ENCODE measurements around the gene ASF1A.
A peak's percentile ranks its signal among the peaks of the same experiment; 100 is the strongest.

Gene ASF1A

DNA sequence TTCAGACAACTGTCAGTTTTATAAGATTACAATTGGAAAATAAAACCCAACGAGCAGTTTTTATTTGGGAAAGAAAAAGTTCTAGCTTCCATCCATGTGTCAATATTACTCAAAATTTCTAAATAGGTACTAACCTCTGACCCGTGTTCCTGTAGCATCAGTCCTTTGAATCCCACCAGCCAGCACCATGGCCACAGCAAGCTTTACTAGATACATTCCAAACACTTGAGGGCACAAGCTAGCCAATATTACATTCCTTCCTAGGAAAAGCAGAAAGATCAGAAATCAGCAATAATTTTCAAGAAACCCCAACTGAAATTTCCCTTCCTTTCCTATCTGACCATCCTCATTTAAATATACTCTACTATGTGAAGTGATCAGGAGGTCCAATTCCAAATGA, 19.2 kb downstream of the ASF1A start:
- DNase-seq (ENCODE audit: low read depth): no peak

DNA sequence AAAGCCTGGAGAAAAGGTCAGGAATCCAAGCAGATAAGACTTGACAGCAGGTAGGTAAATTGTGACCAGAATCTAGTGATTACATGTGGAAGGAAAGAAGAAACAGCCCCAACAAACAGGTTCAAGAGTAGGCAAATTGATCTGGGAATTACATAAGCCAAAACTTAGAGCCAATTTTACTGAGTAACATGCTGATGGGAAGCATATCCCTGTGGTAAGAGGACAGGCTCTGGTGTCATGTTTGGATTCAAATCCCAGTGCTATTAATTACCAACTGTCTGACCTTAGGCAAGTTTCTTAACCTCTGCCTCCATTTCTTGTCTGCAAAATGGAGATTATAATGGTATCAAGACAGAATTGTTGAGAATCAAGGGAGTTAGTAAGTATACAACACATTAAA, 20.6 kb downstream of the ASF1A start:
- DNase-seq (ENCODE audit: low read depth): no peak

DNA sequence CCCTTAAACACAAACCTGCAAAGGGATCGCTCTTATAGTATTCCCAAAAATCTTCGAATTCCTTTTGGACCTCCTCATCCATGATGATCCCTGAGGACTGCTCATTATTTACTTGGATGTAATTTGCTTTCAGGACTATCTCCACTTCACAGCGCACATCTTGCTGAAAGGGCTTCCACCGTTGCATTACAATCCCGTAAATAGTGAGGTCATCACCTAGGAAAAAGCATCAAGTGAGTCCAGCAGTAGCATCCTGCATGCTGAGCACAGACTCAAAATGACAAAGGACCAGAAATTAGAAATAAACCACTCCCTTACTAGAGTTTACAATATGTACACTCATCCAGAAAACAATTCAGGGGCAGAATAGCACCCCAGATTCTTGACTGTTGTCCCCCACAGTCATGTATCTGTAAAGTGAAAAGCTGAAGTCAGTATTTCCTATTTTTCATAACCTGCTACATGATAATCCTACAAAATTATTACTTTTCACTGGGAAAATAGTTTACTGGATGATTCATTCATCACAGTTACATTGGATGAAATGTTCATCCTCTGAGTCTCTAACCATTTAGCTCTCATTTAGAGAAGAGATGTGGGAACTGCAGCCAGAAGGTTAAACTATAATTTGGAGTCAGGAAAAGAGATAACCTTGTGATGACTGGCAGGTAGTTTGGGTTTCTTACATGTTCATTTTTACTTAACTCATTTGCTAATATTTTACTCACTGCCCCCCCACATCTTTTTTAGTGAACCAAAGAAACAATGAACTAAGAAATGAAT, 23.8 kb downstream of the ASF1A start:
- no peak for DNase-seq (ENCODE audit: low read depth)

DNA sequence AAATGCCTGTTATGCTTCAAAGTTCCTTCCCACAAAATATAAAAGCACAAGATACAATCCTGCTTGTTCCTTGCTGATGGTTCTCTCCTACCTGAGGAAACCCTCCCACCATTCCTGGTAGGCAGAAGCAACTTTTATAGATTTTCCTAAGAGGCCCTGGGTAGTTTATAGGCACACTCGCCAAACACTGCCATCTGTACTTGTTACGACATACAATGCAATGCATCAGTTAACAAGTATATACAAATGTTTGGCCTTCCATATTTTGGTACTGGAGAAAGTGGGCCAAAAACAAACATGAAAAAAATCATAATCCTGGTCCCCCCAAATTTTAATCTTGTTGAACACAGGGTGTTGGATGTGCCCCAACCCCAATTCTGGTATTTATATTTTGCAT, 24.4 kb downstream of the ASF1A start:
- DNase-seq (ENCODE audit: low read depth): no peak

DNA sequence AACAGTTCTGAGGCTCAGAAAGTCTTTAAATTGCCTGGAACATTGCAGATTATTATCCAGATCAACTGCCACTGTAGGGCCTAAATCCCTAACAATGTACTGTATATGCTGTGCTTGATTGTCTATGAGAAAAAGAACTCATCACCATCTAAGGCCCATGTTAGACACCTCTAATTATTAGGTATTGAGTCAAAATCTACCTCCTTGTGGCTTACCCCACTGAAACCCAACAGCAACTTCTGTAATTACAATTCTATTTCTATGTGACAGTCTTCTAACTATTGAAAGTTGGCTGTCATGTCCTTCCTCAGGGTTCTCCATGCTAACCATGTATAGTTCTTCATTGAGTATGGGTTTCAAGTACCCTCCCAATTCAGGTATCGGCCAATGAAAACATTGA, 27.1 kb downstream of the ASF1A start:
- DNase-seq (ENCODE audit: low read depth): no peak

DNA sequence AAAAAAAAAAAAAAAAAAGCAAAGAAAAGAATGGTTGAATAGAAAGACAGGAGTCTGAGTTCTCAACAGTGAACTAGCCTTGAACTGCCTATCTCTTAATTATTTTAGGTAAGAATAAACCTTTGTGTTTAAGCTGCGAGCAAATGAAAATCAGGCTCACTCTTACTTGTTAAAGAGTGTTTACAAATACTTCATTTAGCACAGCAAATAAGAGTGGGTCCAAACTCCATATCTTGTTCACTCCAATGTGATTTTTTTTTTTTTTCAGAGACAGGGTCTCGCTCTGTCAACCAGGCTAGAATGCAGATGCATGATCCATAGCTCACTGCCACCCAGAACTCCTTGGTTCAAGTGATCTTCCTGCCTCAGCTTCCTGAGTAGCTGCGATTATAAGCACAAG, 29.1 kb downstream of the ASF1A start:
- no peak for DNase-seq (ENCODE audit: low read depth)

DNA sequence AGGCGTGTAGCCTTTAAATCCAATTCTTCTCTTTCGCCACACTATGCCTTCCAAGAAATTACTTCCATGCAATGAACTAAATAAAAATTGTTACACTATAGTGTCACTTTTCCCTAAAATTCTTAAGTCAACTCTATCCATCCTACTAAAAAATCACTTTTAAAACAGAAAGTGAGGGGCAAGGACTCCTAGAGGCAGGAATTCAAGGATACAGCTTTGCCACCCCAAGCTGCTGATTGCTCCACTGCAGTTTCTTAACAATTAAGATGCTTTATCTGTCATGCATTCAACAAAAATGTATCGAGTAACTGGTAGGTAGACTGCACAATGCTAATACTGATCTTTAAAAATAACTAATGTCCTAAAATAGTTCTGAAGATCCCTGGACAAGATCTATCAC, 36.7 kb downstream of the ASF1A start:
- DNase-seq (ENCODE audit: low read depth): no peak

DNA sequence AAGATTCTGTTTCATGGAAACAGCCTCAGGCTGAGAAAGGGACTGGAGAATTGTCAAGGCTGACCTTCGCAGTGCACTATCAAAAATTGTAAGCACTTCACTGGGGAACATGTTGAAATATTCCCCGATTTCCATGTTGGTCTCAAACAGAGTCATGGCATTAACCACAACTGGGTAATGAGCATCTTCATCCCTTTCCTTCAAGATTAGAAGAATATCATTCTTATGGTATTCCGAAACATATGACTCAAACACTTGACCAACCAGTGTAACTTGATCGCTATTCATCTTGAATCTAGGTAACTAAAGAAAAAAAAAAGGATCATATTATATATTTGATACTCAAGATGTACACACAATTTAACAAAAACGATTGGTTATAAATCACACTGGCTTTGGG, 37.5 kb downstream of the ASF1A start:
- no peak for DNase-seq (ENCODE audit: low read depth)

DNA sequence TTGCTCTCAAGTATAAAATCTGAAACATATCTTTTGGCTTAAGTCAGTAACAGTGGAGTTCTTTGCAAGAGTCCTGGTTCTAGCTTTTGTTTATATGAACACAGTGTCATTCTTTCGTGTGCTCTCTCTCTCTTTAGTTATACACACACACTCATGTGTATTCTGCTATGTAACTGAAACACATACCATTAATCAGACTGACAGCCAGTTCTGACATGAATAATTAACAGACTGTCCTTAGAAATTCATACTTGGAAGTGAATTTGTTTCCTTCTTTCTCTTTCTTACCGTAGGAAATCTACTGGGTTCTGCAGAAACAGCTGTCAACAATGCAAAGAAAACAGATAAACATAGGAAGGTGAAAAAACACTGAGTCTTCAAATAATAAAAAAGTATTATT, 38.5 kb downstream of the ASF1A start:
- DNase-seq (ENCODE audit: low read depth): no peak

DNA sequence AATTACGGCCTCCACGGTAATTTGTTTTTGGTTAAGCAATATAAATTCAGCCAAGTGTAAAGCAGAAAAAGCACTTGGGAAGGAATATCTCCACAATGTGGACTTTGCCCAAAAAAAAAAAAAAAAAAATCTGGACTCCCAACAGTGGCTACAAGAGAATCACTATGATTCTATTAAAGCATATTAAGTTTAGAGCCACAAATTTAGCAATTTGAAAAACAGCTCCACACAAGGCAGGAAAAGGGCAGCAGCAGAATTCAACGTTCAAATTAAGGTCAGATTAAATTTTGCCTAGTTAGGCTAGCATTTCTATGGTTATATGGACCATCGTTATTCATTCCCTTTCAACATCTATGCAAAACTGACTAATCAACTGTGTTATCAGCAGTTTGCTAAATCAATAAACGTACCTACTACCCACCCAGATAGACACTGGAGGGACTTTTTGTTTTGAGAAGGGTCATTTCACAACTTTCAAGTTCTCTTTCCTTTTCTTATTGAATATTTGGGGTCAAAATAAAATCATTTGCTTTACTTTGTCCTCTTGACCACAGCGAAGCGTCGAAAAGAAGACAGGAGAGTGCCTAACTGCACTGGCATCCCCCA, 40.0 kb downstream of the ASF1A start:
- DNase-seq (ENCODE audit: low read depth): no peak

DNA sequence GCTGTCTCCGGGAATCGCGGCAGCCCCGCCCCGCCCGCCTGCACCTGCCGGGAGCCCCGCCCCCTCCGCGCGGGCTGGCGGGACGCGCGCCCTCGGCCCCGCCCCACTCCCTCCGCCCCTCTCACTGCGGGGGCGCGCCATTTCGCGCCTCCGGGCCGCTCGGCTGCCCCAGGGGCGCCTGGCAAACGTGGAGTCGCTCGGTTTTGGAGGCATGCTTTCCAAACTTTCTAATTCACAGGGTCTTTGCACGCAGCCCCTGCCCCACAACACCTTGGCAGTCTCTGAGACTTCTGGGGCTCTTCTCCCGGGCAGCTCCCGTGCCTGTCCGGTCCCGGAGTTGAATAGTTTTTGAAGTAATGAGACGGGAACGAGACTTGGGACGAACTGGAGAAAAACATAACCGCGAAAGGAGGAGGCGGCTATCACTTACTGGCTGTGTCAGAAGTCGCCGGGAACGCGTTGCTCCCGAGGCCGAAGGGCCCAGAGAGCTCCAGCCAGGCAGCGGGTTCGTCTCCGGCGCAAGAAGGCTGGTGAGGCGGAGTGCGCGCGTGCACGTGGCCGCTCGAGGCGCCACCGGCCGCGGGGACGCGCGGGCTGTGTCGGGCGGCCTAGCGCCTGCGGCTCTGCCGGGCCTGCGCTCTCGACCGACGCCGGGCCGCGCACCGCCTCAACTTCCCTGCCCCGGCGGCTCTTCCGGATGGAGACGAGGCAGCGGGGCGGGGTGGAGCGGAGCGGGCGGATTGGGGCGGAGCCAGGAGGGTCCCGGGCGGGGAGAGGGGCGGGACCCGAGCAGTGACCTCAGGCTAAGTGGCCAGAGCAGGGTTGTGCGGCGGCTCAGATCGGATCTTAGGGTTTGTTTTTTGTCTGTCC, 40.7 kb downstream of the ASF1A start, which contains the start of gene MCM9:
MCM9 (minus strand) TSS at position 699 of the 870 bp plus-strand sequence. CDS start 3,436 bp downstream, outside the sequence.
- DNase-seq (ENCODE audit: low read depth): peak; percentile 91

DNA sequence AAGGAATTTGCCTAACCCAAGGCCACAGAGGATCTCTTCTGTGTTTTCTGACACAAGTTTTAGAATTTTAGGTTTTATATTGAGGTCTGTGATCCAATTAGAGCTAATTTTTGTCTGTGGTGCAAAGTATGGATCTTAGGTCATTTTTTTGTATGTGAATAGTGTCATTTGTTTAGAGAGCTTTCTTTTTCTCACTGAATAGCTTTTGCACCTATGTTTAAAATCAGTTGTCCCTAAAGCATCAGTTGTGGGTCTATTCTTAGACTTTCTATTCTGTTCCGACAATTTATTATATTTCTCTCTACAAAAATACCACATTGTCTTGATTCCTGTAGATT, 41.3 kb downstream of the ASF1A start:
- no peak for DNase-seq (ENCODE audit: low read depth)

DNA sequence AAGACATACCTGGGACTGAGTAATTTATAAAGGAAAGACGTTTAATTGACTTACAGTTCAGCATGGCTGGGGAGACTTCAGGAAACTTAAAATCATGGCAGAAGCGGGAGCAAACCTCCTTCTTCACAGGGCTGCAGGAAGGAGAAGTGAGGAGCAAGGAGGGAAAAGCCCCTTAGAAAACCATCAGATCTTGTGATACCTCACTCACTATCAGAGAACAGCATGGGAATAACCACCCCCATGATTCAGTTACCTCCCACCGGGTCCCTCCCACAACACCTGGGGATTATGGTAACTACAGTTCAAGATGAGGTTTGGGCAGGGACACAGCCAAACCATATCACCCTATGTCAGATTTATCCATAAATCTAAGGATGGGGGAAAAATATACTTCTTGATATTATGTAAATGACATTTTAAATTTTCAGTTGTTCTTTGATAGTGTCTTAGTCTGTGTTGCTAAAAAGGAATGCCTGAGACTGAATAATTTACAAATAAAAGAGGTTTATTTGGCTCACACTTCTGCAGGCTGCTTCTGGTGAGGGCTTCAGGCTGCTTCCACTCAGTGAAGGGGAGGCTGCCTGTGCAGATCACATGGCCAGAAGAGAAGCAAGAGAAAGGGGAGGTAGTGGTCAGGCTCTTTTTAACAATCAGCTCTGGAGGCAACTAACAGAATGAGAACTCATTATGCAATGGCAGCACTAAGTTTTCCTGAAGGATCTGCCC, 42.2 kb downstream of the ASF1A start:
- DNase-seq (ENCODE audit: low read depth): no peak

DNA sequence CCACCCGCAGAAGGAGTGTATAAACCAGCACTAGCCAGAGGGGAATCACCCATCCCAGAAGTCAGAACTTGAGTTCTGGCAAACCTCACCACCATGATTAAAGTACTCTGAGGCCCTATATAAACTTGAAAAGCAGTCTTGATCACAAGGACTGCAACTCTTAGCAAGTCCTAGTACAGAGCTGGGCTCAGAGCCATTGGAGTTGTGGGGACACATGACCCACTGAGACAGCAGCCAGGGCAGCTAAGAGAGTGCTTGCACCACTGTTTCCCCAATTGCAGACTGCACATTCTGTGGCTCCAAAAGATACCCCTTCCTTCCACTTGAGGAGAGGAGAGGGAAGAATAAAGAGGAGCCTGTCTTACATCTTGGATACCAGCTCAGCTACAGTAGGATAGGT, 45.7 kb downstream of the ASF1A start:
- no peak for DNase-seq (ENCODE audit: low read depth)

DNA sequence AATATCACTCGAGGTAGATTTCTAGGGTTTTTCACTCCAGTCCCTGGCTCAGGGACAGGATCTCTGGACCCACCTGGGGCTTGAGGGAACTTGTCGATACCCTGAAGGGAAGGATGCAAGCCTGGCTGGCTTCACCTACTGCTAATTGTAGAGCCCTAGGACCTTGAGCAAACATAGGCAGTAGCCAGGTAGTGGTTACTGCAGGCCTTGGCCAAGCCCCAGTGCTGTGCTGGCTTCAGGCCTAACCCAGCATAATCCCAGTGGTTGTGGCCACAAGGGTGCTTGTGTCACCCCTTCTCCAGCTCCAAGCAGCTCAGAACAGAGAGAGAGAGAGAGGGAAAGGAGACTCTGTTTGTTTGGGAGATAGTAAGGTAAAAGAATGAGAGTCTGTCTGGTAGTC, 46.8 kb downstream of the ASF1A start:
- no peak for DNase-seq (ENCODE audit: low read depth)

DNA sequence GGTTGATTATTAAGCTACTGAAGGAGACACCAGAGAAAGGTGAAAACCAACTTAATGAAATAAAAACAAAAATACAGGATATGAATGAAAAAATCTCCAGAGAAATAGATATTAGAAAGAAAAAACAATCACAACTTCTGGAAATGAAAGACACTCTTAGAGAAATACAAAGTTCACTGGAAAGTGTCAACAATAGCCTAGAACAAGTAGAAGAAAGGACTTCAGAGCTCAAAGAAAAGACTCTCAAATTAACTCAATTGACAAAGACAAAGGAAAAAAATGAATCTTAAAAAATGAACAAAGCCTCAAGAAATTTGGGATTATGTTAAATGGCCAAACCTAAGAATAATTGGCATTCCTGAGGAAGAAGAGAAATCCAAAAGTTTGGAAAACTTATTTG, 51.3 kb downstream of the ASF1A start:
- DNase-seq (ENCODE audit: low read depth): no peak

DNA sequence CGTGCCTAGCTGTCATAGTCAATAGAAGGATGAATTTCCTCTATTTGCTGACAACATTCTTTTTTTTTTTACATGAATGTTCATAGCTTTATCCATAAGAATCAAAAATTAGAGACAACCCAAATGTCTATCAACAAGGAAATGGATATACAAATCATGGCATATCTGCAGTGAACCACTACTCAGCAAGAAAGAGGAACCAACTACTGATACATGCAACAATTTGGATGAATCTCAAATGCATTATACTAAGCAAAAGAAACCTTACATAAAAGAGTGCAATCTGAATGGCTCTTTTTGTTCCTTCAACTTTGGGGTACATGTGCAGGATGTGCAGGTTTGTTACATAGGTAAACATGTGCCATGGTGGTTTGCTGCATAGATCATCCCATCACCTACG, 58.7 kb downstream of the ASF1A start:
- DNase-seq (ENCODE audit: low read depth): no peak

DNA sequence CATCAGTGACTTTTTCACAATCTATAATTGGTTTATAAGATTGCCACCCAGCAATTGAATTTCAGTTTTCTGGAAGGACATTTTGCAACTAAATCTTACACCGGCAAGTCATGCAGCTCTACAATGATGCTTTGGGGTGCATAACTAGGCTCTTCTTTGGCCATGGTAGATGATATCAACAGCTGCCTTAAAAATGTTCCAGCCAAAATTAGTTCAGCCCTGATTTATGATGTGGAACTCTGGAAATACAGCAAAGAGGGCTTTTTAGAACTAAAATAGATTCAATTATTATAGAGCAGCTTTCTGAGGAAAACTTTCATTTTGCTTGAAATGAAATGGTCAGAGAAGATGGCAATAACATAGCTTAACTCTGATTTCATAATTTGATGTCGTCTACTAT, 59.4 kb downstream of the ASF1A start:
- DNase-seq (ENCODE audit: low read depth): no peak
